PFSK-1 (cell line): ENCODE data around the gene DBX1.

ENCODE experiments used
- TAF1 ChIP-seq: IDR thresholded peaks from 2 replicates; pipeline ENCODE4 v1.6.1; 2012; ENCODE audit warnings: low read length, control low read depth, borderline replicate concordance; ENCODE audit not compliant: insufficient read depth
- TF ChIP-seq, protein P1 (sequence below), 2 experiments: IDR thresholded peaks; 2 replicates each; pipeline versions ENCODE4 v1.6.1 to v1.8.0; 2011 to 2012; ENCODE audit warnings: low read depth in 2 of 2, low read length in 2 of 2, control low read depth in 1 of 2, inconsistent platforms in 1 of 2, mild to moderate bottlenecking in 1 of 2, moderate library complexity in 1 of 2; ENCODE audit not compliant: insufficient read depth in 1 of 2

DNA sequence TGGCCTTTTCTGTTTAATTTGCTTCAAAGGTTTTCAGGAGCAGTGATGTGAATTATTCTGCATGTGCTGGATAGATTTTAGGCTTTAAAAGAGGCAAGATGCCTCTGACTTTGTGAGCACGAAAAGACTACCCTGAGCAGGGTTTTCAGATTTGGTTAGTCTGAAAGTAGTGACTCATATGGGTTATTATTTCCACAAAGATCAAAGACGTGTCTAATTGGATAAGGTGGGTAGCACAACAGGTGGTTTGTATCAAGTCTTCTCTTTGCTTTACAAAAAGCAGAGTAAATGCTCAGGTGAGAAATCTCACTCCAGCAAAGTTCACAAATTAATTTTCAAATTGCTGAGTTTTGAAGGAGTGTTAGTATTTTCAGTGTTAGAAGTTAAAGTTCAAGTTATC lies 37.6 kb upstream of the DBX1 start:
- TF ChIP-seq, protein P1, sequence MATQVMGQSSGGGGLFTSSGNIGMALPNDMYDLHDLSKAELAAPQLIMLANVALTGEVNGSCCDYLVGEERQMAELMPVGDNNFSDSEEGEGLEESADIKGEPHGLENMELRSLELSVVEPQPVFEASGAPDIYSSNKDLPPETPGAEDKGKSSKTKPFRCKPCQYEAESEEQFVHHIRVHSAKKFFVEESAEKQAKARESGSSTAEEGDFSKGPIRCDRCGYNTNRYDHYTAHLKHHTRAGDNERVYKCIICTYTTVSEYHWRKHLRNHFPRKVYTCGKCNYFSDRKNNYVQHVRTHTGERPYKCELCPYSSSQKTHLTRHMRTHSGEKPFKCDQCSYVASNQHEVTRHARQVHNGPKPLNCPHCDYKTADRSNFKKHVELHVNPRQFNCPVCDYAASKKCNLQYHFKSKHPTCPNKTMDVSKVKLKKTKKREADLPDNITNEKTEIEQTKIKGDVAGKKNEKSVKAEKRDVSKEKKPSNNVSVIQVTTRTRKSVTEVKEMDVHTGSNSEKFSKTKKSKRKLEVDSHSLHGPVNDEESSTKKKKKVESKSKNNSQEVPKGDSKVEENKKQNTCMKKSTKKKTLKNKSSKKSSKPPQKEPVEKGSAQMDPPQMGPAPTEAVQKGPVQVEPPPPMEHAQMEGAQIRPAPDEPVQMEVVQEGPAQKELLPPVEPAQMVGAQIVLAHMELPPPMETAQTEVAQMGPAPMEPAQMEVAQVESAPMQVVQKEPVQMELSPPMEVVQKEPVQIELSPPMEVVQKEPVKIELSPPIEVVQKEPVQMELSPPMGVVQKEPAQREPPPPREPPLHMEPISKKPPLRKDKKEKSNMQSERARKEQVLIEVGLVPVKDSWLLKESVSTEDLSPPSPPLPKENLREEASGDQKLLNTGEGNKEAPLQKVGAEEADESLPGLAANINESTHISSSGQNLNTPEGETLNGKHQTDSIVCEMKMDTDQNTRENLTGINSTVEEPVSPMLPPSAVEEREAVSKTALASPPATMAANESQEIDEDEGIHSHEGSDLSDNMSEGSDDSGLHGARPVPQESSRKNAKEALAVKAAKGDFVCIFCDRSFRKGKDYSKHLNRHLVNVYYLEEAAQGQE (IDR thresholded peaks at IDR 0.05; ENCODE audit: insufficient read depth in 1 of 2, low read depth in 2 of 2, low read length in 2 of 2): no peak
- no peak for TF ChIP-seq TAF1
